ENCODE results near the gene COBLL1. TPM values are rescaled to one million over a fixed set of nuclear protein-coding genes. Genes with fewer than 3 reads are reported as not detected.

COBLL1 gene, protein sequence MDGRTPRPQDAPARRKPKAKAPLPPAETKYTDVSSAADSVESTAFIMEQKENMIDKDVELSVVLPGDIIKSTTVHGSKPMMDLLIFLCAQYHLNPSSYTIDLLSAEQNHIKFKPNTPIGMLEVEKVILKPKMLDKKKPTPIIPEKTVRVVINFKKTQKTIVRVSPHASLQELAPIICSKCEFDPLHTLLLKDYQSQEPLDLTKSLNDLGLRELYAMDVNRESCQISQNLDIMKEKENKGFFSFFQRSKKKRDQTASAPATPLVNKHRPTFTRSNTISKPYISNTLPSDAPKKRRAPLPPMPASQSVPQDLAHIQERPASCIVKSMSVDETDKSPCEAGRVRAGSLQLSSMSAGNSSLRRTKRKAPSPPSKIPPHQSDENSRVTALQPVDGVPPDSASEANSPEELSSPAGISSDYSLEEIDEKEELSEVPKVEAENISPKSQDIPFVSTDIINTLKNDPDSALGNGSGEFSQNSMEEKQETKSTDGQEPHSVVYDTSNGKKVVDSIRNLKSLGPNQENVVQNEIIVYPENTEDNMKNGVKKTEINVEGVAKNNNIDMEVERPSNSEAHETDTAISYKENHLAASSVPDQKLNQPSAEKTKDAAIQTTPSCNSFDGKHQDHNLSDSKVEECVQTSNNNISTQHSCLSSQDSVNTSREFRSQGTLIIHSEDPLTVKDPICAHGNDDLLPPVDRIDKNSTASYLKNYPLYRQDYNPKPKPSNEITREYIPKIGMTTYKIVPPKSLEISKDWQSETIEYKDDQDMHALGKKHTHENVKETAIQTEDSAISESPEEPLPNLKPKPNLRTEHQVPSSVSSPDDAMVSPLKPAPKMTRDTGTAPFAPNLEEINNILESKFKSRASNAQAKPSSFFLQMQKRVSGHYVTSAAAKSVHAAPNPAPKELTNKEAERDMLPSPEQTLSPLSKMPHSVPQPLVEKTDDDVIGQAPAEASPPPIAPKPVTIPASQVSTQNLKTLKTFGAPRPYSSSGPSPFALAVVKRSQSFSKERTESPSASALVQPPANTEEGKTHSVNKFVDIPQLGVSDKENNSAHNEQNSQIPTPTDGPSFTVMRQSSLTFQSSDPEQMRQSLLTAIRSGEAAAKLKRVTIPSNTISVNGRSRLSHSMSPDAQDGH
- total RNA-seq (ENCODE audit: low replicate concordance), result 2.2 and 5.7 TPM in 2 replicates

DNA sequence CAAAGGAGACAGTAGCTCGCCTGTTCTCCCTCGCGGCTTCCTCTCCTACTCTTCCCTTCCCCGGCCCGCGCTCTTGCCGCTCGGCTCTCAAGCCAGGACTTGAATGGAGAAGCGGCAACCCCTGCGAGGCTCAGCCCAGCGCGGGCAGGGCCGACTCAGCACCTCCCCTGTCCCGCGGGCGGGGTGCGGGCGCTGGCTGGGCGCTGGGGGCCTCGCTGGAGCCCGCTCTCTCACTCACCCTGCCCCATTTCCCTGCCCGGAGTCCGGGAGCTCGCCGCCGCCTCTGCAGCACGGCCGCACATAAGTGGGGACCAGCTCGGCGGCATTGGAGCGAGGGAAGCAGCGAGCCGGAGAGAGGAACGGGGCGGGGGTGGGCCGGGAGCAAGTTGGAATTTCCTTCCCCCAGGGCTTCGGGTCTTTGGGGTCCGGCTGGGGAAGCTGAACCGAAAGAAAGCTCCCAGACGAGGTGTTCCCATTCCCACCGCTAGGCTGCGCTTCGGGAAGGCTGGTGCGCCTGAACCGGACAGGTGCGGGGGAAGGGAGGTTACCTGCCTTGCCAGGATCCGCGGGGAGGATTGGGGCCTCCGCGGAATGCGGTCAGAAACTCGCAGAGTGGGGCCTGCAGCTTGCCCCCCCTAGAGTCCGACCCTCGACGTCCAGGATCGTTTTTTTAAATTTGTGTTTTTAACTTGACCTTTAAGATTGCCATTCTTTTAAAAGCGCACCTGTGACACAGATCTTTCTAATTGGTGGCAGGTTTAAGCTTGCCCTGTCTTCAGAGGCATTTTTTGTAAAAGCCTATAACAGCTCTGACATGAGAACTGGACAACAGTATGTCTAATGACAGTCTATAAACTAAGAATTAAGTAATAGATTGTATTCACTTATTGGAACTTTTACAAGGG is at the start of gene COBLL1:
Gene COBLL1 (minus strand): TSS at position 105 of the 905 bp plus-strand sequence. CDS start 627 bp downstream, outside the sequence.

Other genes with a start within 250 kb of the COBLL1 start
- gene GRB14, start 220.3 kb downstream of the COBLL1 start, total RNA-seq (ENCODE audit: low replicate concordance), result 0.35 and 7.5 TPM in 2 replicates
- gene SLC38A11, start 113.7 kb upstream of the COBLL1 start, total RNA-seq (ENCODE audit: low replicate concordance), result not detected in 2 replicates

All from smooth muscle cell of the coronary artery (primary cell).